ENCODE measurements around the gene CREG2.

CREG2 gene

GRCh38 chr2:101408925-101409324 is 21.6 kb upstream of the CREG2 start:
- no peak for DNase-seq

- DNase-seq: no peak
Measured at GRCh38 chr2:101405351-101405899, 18.1 kb upstream of the CREG2 start.

- DNase-seq: no peak
Measured at GRCh38 chr2:101403745-101404144, 16.4 kb upstream of the CREG2 start.

GRCh38 chr2:101402630-101403029 is 15.3 kb upstream of the CREG2 start:
- DNase-seq: no peak

GRCh38 chr2:101401906-101402305 is 14.6 kb upstream of the CREG2 start:
- DNase-seq: no peak

GRCh38 chr2:101401326-101401665 is 14.0 kb upstream of the CREG2 start:
- DNase-seq: no peak

GRCh38 chr2:101400506-101401325 is 13.4 kb upstream of the CREG2 start:
- no peak for DNase-seq

GRCh38 chr2:101400048-101400447 is 12.7 kb upstream of the CREG2 start:
- DNase-seq: no peak

- no peak for DNase-seq
Measured at GRCh38 chr2:101399021-101399799, 11.9 kb upstream of the CREG2 start.

GRCh38 chr2:101398116-101398821 is 11.0 kb upstream of the CREG2 start:
- no peak for DNase-seq

GRCh38 chr2:101396316-101396717 is 9.0 kb upstream of the CREG2 start:
- DNase-seq: no peak

- DNase-seq: no peak
Measured at GRCh38 chr2:101395545-101396315, 8.4 kb upstream of the CREG2 start.

- DNase-seq: no peak
Measured at GRCh38 chr2:101388232-101388631, 929 bp upstream of the CREG2 start.

GRCh38 chr2:101386599-101387150 is 628 bp downstream of the CREG2 start:
- DNase-seq: no peak

GRCh38 chr2:101383016-101383541 is 4.2 kb downstream of the CREG2 start:
- DNase-seq: no peak

- no peak for DNase-seq
Measured at GRCh38 chr2:101382442-101382841, 4.9 kb downstream of the CREG2 start.

GRCh38 chr2:101380376-101380775 is 6.9 kb downstream of the CREG2 start:
- DNase-seq: no peak

- no peak for DNase-seq
Measured at GRCh38 chr2:101379091-101379490, 8.2 kb downstream of the CREG2 start.

GRCh38 chr2:101375653-101376052 is 11.7 kb downstream of the CREG2 start:
- DNase-seq: no peak

GRCh38 chr2:101374821-101375561 is 12.3 kb downstream of the CREG2 start:
- DNase-seq: no peak

GRCh38 chr2:101372792-101373191 is 14.5 kb downstream of the CREG2 start:
- DNase-seq: no peak
